H1 (cell line): Measurements from ENCODE around the gene C14orf93.

Source experiments
- CREB1 ChIP-seq: IDR thresholded peaks from 2 replicates; pipeline ENCODE4 v1.6.1; 2012; ENCODE audit warnings: inconsistent platforms
- EZH2 ChIP-seq: fragments of 200-600 bp; sonication (generic); IDR thresholded peaks from 2 replicates; pipeline ENCODE4 v1.7.1; 2012; ENCODE audit warnings: low read depth, mild to moderate bottlenecking, moderate library complexity, low read length, inconsistent platforms; ENCODE audit not compliant: severe bottlenecking
- JUND ChIP-seq: IDR thresholded peaks from 2 replicates; pipeline ENCODE4 v1.6.1; 2011; ENCODE audit warnings: mild to moderate bottlenecking, improper control_type of control experiment, low read length
- POLR2A ChIP-seq, 2 experiments: IDR thresholded peaks; 1 replicate in 1 of 2; 2 replicates in 1 of 2; pipeline ENCODE4 v1.6.1; 2011; ENCODE audit warnings: low read depth in 2 of 2, low read length in 2 of 2, mild to moderate bottlenecking in 2 of 2; ENCODE audit errors: control extremely low read depth in 1 of 2
- POLR2AphosphoS5 ChIP-seq: IDR thresholded peaks from 2 replicates; pipeline ENCODE4 v1.6.1; 2011; ENCODE audit warnings: low read depth, low read length
- RBBP5 ChIP-seq: IDR thresholded peaks from 2 replicates; pipeline ENCODE4 v1.7.1; 2012; ENCODE audit warnings: low read depth, mild to moderate bottlenecking, inconsistent platforms, low read length, moderate library complexity, borderline replicate concordance
- RFX5 ChIP-seq: IDR thresholded peaks from 2 replicates; pipeline ENCODE4 v1.6.1; 2011; ENCODE audit warnings: low read depth, low read length, improper control_type of control experiment, borderline replicate concordance
- SIN3A ChIP-seq, 2 experiments: IDR thresholded peaks in 1 of 2; conservative IDR thresholded peaks in 1 of 2; 2 replicates each; pipeline ENCODE4 v1.6.1; 2011 to 2012; ENCODE audit warnings: low read length in 2 of 2, improper control_type of control experiment in 1 of 2, low read depth in 1 of 2, mild to moderate bottlenecking in 1 of 2
- SP2 ChIP-seq: IDR thresholded peaks from 2 replicates; pipeline ENCODE4 v1.6.1; 2012; ENCODE audit warnings: mild to moderate bottlenecking, low read length, inconsistent platforms
- SUZ12 ChIP-seq: fragments of 200-600 bp; sonication (generic); IDR thresholded peaks from 2 replicates; pipeline ENCODE4 v1.6.1; 2012; ENCODE audit warnings: mild to moderate bottlenecking, inconsistent platforms, low read length, moderate library complexity, mixed read lengths
- TAF1 ChIP-seq: IDR thresholded peaks from 2 replicates; pipeline ENCODE4 v1.6.1; 2011; ENCODE audit warnings: mild to moderate bottlenecking, low read depth, low read length
- YY1 ChIP-seq: IDR thresholded peaks from 2 replicates; pipeline ENCODE4 v1.6.1; 2011; ENCODE audit warnings: low read depth, mild to moderate bottlenecking, low read length
- TF ChIP-seq, protein P1 (sequence below), 3 experiments: IDR thresholded peaks; 1 replicate in 2 of 3; 2 replicates in 1 of 3; pipeline versions ENCODE4 v1.5.1 to v1.6.1; 2011; ENCODE audit warnings: low read length in 3 of 3, mild to moderate bottlenecking in 3 of 3, inconsistent platforms in 2 of 3, low read depth in 1 of 3, moderate library complexity in 1 of 3; ENCODE audit not compliant: insufficient read depth in 1 of 3; ENCODE audit errors: control extremely low read depth in 1 of 3
- TF ChIP-seq, protein P2 (sequence below): IDR thresholded peaks from 2 replicates; pipeline ENCODE4 v1.6.1; 2012; ENCODE audit warnings: inconsistent platforms

DNA sequence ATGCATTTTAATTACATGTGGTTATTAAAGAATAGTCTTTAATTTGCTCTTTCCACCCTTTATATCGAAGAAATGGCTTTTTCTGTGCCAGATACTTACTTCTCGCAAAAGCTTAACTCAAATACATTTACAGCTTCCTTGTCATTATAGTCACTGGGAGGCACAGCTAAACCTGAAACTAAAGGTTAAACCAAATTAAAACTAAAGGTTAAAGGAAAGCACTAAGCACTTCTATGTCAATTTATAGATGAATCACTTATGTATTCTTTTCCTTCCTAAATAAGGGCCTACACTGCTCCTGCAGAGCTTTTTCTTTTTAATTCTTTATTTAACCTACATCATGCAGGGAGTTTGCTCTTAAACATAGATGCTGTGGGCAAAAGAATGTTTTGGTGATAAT is 9.1 kb downstream of the C14orf93 start:
- TF ChIP-seq, protein P1, sequence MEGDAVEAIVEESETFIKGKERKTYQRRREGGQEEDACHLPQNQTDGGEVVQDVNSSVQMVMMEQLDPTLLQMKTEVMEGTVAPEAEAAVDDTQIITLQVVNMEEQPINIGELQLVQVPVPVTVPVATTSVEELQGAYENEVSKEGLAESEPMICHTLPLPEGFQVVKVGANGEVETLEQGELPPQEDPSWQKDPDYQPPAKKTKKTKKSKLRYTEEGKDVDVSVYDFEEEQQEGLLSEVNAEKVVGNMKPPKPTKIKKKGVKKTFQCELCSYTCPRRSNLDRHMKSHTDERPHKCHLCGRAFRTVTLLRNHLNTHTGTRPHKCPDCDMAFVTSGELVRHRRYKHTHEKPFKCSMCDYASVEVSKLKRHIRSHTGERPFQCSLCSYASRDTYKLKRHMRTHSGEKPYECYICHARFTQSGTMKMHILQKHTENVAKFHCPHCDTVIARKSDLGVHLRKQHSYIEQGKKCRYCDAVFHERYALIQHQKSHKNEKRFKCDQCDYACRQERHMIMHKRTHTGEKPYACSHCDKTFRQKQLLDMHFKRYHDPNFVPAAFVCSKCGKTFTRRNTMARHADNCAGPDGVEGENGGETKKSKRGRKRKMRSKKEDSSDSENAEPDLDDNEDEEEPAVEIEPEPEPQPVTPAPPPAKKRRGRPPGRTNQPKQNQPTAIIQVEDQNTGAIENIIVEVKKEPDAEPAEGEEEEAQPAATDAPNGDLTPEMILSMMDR (IDR thresholded peaks at IDR 0.05; ENCODE audit: control extremely low read depth in 1 of 3, insufficient read depth in 1 of 3, low read depth in 1 of 3, low read length in 3 of 3), result no peak
- TF ChIP-seq SUZ12 (no peak), JUND (no peak), YY1 (no peak), CREB1 (no peak), POLR2AphosphoS5 (no peak), SIN3A (conservative IDR thresholded peaks at IDR 0.05 in 1 of 2, IDR thresholded peaks at IDR 0.05 in 1 of 2; ENCODE audit: low read depth in 1 of 2, low read length in 2 of 2) (no peak), RBBP5 (no peak), EZH2 (no peak), TAF1 (no peak), SP2 (no peak), RFX5 (no peak), POLR2A (IDR thresholded peaks at IDR 0.05; ENCODE audit: control extremely low read depth in 1 of 2, low read depth in 2 of 2, low read length in 2 of 2) (no peak)
- TF ChIP-seq, protein P2, sequence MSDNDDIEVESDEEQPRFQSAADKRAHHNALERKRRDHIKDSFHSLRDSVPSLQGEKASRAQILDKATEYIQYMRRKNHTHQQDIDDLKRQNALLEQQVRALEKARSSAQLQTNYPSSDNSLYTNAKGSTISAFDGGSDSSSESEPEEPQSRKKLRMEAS, result no peak
